ENCODE results near the gene SHPK.
A peak's percentile ranks its signal among the peaks of the same experiment; 100 is the strongest.

SHPK gene

GRCh38 chr17:3636154-3636907, at the start of gene SHPK, which contains the start of gene CTNS:
TSS of gene SHPK (minus strand) at chr17:3636250. CDS start at chr17:3636219, 31 bp downstream.
TSS of gene CTNS (plus strand) at chr17:3636760. CDS start at chr17:3640207, 3,447 bp downstream.
- no peaks in the 10 kb centered on the region for H3K9me3 ChIP-seq (ENCODE audit: severe bottlenecking)
- peak within 1 kb of the TSS; percentile 99 for H3K27ac ChIP-seq
- H3K36me3 ChIP-seq = peaks cover 33% of the 10 kb centered on the region
- peak; percentile 97 for DNase-seq
- no peaks in the 10 kb centered on the region for H3K27me3 ChIP-seq (ENCODE audit: insufficient read depth, low read depth, severe bottlenecking)
- H3K4me3 ChIP-seq (ENCODE audit: low read depth, low read length) = peak within 1 kb of the TSS; percentile 85
- TF ChIP-seq CTCF (IDR thresholded peaks at IDR 0.05; ENCODE audit: low read depth, low read length) = no peak

GRCh38 chr17:3685174-3685573, 49.1 kb upstream of the SHPK start:
- TF ChIP-seq CTCF (IDR thresholded peaks at IDR 0.05; ENCODE audit: low read depth, low read length) = no peak
- no peak overlapping the region for H3K27ac ChIP-seq

GRCh38 chr17:3683054-3683511, 47.0 kb upstream of the SHPK start:
- Histone ChIP-seq H3K36me3 (no peaks in the 10 kb centered on the region), H3K27me3 (ENCODE audit: insufficient read depth, low read depth, severe bottlenecking) (no peaks in the 10 kb centered on the region), H3K9me3 (ENCODE audit: severe bottlenecking) (no peaks in the 10 kb centered on the region), H3K27ac (no peak overlapping the region), H3K4me3 (ENCODE audit: low read depth, low read length) (no peak overlapping the region)
- TF ChIP-seq CTCF (IDR thresholded peaks at IDR 0.05; ENCODE audit: low read depth, low read length) = peak; percentile 98
- DNase-seq = peak; percentile 44

More at GRCh38 chr17:3685174-3685573, 49.1 kb upstream of the SHPK start:
- no peaks in the 10 kb centered on the region for H3K36me3 ChIP-seq
- H3K4me3 ChIP-seq (ENCODE audit: low read depth, low read length) = no peak overlapping the region
- DNase-seq = no peak
- H3K27me3 ChIP-seq (ENCODE audit: insufficient read depth, low read depth, severe bottlenecking) = no peaks in the 10 kb centered on the region
- H3K9me3 ChIP-seq (ENCODE audit: severe bottlenecking) = no peaks in the 10 kb centered on the region

- Histone ChIP-seq H3K9me3 (ENCODE audit: severe bottlenecking) (no peaks in the 10 kb centered on the region), H3K36me3 (no peaks in the 10 kb centered on the region), H3K27ac (no peak overlapping the region), H3K4me3 (ENCODE audit: low read depth, low read length) (no peak overlapping the region), H3K27me3 (ENCODE audit: insufficient read depth, low read depth, severe bottlenecking) (no peaks in the 10 kb centered on the region)
- TF ChIP-seq CTCF (IDR thresholded peaks at IDR 0.05; ENCODE audit: low read depth, low read length) = no peak
- DNase-seq = no peak
These were observed 46.0 kb upstream of the SHPK start for GRCh38 chr17:3682033-3682432.

- no peak for DNase-seq
- H3K27ac ChIP-seq = no peak overlapping the region
- H3K27me3 ChIP-seq (ENCODE audit: insufficient read depth, low read depth, severe bottlenecking) = no peaks in the 10 kb centered on the region
- TF ChIP-seq CTCF (IDR thresholded peaks at IDR 0.05; ENCODE audit: low read depth, low read length) = no peak
- no peaks in the 10 kb centered on the region for H3K36me3 ChIP-seq
- no peak overlapping the region for H3K4me3 ChIP-seq (ENCODE audit: low read depth, low read length)
- H3K9me3 ChIP-seq (ENCODE audit: severe bottlenecking) = no peaks in the 10 kb centered on the region
These were observed 45.5 kb upstream of the SHPK start for GRCh38 chr17:3681565-3681964.

All from WERI-Rb-1 (cell line).